ENCODE measurements around the gene IRX2. TPM values are rescaled to one million over a fixed set of nuclear protein-coding genes. Genes with fewer than 3 reads are reported as not detected.

IRX2 gene
- total and polyA plus RNA-seq, 10 of the 15 experiments (the other 5 are each of a cell fraction or from before 2014, with no cell fraction given), result not detected

GRCh38 chr5:2705861-2706260 lies 45.6 kb downstream of the IRX2 start (continued):
- TF ChIP-seq SMAD1 (IDR thresholded peaks at IDR 0.05; ENCODE audit: low read depth, partially characterized antibody), result no peak
- TF ChIP-seq, protein P1, sequence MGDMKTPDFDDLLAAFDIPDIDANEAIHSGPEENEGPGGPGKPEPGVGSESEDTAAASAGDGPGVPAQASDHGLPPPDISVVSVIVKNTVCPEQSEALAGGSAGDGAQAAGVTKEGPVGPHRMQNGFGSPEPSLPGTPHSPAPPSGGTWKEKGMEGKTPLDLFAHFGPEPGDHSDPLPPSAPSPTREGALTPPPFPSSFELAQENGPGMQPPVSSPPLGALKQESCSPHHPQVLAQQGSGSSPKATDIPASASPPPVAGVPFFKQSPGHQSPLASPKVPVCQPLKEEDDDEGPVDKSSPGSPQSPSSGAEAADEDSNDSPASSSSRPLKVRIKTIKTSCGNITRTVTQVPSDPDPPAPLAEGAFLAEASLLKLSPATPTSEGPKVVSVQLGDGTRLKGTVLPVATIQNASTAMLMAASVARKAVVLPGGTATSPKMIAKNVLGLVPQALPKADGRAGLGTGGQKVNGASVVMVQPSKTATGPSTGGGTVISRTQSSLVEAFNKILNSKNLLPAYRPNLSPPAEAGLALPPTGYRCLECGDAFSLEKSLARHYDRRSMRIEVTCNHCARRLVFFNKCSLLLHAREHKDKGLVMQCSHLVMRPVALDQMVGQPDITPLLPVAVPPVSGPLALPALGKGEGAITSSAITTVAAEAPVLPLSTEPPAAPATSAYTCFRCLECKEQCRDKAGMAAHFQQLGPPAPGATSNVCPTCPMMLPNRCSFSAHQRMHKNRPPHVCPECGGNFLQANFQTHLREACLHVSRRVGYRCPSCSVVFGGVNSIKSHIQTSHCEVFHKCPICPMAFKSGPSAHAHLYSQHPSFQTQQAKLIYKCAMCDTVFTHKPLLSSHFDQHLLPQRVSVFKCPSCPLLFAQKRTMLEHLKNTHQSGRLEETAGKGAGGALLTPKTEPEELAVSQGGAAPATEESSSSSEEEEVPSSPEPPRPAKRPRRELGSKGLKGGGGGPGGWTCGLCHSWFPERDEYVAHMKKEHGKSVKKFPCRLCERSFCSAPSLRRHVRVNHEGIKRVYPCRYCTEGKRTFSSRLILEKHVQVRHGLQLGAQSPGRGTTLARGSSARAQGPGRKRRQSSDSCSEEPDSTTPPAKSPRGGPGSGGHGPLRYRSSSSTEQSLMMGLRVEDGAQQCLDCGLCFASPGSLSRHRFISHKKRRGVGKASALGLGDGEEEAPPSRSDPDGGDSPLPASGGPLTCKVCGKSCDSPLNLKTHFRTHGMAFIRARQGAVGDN (IDR thresholded peaks at IDR 0.05), result no peak
- no peak for TF ChIP-seq KLF5 (IDR thresholded peaks at IDR 0.05; ENCODE audit: partially characterized antibody)
- TF ChIP-seq SIN3A (IDR thresholded peaks at IDR 0.05; ENCODE audit: low read depth, low read length), result no peak
- TF ChIP-seq MEF2B (IDR thresholded peaks at IDR 0.05; ENCODE audit: partially characterized antibody, poor library complexity, severe bottlenecking), result no peak

GRCh38 chr5:2704806-2705645 lies 46.5 kb downstream of the IRX2 start:
- Histone ChIP-seq H4K20me1 (ENCODE audit: control insufficient read depth, insufficient read depth) (no peaks in the 10 kb centered on the region), H3K4me1 (ENCODE audit: control insufficient read depth, insufficient read depth, low read length) (no peaks in the 10 kb centered on the region), H3K36me3 (ENCODE audit: control insufficient read depth in 2 of 2, insufficient read depth in 2 of 2, low read length in 1 of 2) (no peaks in the 10 kb centered on the region), H3K27me3 (replicated peaks in 1 of 2; ENCODE audit: control insufficient read depth in 2 of 2, insufficient read depth in 2 of 2, low read length in 1 of 2) (no peaks in the 10 kb centered on the region), H3K4me3 (no peak overlapping the region), H3K27ac (ENCODE audit: control insufficient read depth, insufficient read depth) (no peak overlapping the region), H3K9me3 (replicated peaks; ENCODE audit: control insufficient read depth, insufficient read depth, low read length) (no peaks in the 10 kb centered on the region; the same call in 2 of the 3 replicates), H3K79me2 (ENCODE audit: control insufficient read depth, insufficient read depth, low read length) (no peaks in the 10 kb centered on the region), H3K4me2 (ENCODE audit: control insufficient read depth, insufficient read depth) (no peak overlapping the region), H2AFZ (ENCODE audit: control insufficient read depth, low read depth, low read length) (no peak overlapping the region), H3K9ac (ENCODE audit: control insufficient read depth, insufficient read depth, low read length) (no peak overlapping the region)
- ATAC-seq (no peak), DNase-seq (ENCODE audit: low read depth, low spot score) (no peak), FAIRE-seq (no peak)
- intact Hi-C loops (cut with micrococcal nuclease; ENCODE audit: unreplicated experiment), result no loop called here
- no TSS peak for BruUV-seq (replicated peaks)
- in situ Hi-C loops (cut with MboI), result no loop called here
- POLR2A ChIA-PET, result no interaction called here
- CTCF ChIA-PET, result no interaction called here
- 39% methylated on average over 15 of the region's 16 CpGs for WGBS (ENCODE audit: insufficient coverage, insufficient replicate concordance, low lambda C conversion rate, missing lambda C conversion rate)
- SMC1A ChIA-PET (ENCODE audit: uncharacterized antibody, unreplicated experiment), result no interaction called here
- RAD21 ChIA-PET (ENCODE audit: unreplicated experiment), result no interaction called here
- TF ChIP-seq MTA2 (IDR thresholded peaks at IDR 0.05; ENCODE audit: low read depth) (no peak), HSF1 (IDR thresholded peaks at IDR 0.05; ENCODE audit: low read depth, low read length) (no peak)
- TF ChIP-seq, protein P2, sequence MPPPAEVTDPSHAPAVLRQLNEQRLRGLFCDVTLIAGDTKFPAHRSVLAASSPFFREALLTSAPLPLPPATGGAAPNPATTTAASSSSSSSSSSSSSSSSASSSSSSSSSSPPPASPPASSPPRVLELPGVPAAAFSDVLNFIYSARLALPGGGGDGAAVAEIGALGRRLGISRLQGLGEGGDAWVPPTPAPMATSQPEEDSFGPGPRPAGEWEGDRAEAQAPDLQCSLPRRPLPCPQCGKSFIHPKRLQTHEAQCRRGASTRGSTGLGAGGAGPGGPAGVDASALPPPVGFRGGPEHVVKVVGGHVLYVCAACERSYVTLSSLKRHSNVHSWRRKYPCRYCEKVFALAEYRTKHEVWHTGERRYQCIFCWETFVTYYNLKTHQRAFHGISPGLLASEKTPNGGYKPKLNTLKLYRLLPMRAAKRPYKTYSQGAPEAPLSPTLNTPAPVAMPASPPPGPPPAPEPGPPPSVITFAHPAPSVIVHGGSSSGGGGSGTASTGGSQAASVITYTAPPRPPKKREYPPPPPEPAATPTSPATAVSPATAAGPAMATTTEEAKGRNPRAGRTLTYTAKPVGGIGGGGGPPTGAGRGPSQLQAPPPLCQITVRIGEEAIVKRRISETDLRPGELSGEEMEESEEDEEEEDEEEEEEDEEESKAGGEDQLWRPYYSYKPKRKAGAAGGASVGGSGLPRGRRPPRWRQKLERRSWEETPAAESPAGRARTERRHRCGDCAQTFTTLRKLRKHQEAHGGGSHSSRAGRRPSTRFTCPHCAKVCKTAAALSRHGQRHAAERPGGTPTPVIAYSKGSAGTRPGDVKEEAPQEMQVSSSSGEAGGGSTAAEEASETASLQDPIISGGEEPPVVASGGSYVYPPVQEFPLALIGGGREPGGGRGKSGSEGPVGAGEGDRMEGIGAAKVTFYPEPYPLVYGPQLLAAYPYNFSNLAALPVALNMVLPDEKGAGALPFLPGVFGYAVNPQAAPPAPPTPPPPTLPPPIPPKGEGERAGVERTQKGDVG (CRISPR knock-in tag; IDR thresholded peaks at IDR 0.05), result no peak
